Esophagus squamous epithelium (tissue), 4 donors: ENCODE data around the gene GATB.

Source experiments
- CTCF ChIP-seq, 6 experiments: fragments of 450-650 bp in 4 of 6; fragments of 200-600 bp in 2 of 6; sonication (generic) in 2 of 6; IDR thresholded peaks; one replicate each; pipeline ENCODE4 v1.5.1; 2016 to 2019; ENCODE audit warnings: antibody characterized with exemption in 6 of 6, mild to moderate bottlenecking in 4 of 6, moderate library complexity in 4 of 6
- POLR2A ChIP-seq, 4 donors: fragments of 450-650 bp; IDR thresholded peaks; one replicate each; pipeline ENCODE4 v1.6.1; 2017; ENCODE audit warnings: antibody characterized with exemption in 4 of 4, mild to moderate bottlenecking in 4 of 4, moderate library complexity in 3 of 4

- no peak for TF ChIP-seq CTCF (IDR thresholded peaks at IDR 0.05)
- TF ChIP-seq POLR2A (IDR thresholded peaks at IDR 0.05), result no peak
Measured at GRCh38 chr4:151718984-151719955, 41.5 kb downstream of the GATB start.
